A673 (cell line): ENCODE data around the gene PNPLA5.

Experiments used
- EZH2 ChIP-seq: fragments of 200-600 bp; sonication (generic); IDR thresholded peaks from 2 replicates; pipeline ENCODE4 v1.6.1; 2017; ENCODE audit warnings: borderline replicate concordance, low read depth, mild to moderate bottlenecking, mixed read lengths, antibody characterized with exemption, low read length; ENCODE audit not compliant: poor library complexity, severe bottlenecking
- TF ChIP-seq, protein P1 (sequence below): fragments of 300-800, 200-600 bp; sonication (generic); conservative IDR thresholded peaks from 2 replicates; pipeline ENCODE4 v1.5.1; 2017; ENCODE audit warnings: low read depth, mild to moderate bottlenecking, antibody characterized with exemption, low read length, moderate library complexity, mixed read lengths

DNA sequence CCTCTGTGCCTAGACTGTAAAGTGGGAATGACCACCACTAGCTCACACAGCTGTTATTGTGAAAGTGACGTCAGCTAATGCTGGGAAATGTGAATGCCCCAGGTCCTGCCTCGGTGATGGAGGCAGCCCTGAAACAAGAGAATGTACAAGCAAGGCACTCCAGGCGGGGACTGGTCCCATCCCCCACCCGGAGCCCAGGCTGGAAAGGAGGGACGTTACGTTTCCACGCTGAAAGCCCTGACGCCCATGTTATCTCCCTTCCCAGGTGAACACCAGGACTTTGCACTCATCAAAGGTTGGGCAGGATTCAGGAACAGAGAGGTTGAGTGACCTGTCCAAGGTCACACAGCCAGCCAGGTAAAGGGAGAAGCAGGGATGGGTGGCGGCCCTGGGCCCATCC is 30.3 kb downstream of the PNPLA5 start:
- TF ChIP-seq EZH2, result no peak
- TF ChIP-seq, protein P1, sequence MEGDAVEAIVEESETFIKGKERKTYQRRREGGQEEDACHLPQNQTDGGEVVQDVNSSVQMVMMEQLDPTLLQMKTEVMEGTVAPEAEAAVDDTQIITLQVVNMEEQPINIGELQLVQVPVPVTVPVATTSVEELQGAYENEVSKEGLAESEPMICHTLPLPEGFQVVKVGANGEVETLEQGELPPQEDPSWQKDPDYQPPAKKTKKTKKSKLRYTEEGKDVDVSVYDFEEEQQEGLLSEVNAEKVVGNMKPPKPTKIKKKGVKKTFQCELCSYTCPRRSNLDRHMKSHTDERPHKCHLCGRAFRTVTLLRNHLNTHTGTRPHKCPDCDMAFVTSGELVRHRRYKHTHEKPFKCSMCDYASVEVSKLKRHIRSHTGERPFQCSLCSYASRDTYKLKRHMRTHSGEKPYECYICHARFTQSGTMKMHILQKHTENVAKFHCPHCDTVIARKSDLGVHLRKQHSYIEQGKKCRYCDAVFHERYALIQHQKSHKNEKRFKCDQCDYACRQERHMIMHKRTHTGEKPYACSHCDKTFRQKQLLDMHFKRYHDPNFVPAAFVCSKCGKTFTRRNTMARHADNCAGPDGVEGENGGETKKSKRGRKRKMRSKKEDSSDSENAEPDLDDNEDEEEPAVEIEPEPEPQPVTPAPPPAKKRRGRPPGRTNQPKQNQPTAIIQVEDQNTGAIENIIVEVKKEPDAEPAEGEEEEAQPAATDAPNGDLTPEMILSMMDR, result no peak
